HG02973 (cell line): ENCODE results near the gene SLC35B4.

Source experiments
- ATAC-seq: cut with Tn5 transposase; IDR thresholded peaks from one replicate; pipeline ENCODE4 v1.9.1; 2021; ENCODE audit warnings: moderate library complexity; ENCODE audit not compliant: unreplicated experiment

Gene SLC35B4, protein sequence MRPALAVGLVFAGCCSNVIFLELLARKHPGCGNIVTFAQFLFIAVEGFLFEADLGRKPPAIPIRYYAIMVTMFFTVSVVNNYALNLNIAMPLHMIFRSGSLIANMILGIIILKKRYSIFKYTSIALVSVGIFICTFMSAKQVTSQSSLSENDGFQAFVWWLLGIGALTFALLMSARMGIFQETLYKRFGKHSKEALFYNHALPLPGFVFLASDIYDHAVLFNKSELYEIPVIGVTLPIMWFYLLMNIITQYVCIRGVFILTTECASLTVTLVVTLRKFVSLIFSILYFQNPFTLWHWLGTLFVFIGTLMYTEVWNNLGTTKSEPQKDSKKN

DNA sequence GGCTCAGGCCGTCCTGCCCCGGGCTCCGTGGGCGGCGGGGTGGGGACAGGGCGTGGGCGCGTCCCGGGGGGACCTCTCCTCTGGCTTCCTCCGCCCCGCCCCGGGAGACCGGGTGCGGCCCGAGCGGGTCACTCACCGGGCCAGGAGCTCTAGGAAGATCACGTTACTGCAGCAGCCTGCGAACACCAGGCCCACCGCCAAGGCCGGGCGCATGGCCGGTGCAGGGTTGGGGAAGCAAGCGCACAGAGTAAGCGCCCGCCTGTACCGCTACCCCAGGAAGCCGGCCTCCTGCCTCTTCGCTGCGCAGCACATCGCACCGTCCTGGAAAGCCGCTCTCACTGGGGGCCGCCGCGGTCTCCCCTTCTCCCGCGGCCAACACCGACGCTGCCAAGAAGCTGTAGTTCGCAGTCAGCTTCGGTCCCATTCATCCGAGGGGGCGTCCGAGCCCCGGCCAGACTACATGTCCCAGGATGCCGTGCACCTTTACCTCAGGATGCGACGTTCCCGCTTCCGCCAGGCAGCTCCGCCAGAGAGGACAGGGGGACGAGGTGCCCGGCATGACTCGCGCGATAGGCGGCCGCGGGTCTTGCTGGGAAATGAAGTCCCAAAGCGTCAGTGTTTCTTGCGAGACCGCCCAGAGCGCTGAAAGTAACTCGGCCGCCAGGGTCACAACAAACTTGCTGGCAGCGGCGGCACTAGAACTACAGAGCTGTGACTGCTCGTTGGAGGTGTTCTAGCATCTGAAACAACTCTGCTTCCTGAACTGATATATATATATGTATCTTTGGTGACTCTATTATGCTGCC is at the start of gene SLC35B4:
TSS of gene SLC35B4 (minus strand) at position 392 of the 806 bp plus-strand sequence. CDS start at position 213, 179 bp downstream.
- ATAC-seq: peak; percentile 99

DNA sequence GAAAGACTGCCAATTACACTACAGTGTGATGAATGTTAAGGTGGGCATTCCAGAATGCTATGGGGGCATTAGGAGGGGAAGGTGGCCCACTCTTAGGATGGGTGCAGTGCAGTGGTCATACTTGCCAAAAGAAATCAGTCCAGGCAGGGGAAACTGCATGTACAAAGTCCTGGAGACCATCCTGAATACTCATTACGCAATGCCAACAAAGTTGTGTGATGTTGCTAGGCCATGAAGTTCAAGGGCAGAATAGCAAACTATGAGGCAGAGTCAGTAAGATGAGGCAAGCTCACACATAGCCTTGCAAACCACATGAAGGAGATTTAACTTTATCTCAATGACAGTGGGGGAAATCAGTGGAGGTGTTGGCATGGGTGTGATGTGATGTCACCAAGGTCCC is 49.8 kb upstream of the SLC35B4 start:
- no peak for ATAC-seq

DNA sequence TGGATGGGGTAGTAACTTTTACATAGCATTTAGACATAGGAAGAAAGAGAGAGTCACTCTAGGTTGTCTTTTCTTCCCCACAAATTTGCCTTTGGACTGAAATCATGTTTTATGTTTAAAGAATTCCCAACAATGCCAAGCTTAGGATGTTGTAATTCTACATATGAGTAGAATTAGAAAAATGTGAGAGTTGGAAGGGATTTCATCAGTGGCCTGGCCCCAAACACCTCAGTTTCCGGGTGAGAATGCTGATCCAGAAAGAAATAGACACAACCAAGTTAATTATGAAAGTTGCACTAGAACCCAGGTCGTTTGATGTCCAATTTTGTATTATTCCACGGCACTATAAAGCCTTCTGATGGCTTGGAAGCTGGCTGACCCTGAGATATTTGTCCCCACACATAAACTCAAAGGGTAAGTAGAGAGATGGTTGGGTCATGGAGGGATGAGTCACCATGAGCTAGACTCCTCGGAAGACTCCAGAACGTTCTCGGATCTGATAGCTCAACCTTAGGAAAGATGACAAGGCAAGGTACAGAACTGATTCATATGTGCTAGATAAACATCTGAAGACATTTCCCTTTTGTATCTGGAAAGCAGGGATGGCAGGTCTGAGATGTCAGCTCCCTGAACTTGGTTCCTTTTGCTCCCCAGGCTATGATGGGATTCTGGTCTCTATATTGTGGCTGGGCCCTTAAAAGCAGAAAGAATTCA is 48.8 kb upstream of the SLC35B4 start:
- ATAC-seq: no peak

DNA sequence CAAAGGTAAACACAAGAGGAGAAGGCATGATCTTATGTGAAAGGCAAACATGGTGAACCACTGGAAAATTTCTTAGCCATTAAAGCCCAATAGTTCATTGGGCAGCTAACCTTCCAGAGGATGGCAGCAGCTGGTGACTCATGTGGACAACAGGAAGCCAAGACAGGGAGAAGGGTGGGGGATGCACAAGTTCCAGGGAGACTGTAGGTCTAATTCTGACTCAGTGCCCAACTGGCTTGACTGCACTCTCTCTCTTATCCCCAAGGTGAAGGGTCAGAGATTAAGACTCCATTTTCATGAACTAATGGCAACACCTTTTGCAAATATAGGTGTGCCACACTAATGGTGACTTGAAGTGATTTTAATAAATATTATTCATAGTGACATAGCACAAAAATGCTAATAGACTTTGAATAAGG is 47.9 kb upstream of the SLC35B4 start:
- ATAC-seq: no peak

DNA sequence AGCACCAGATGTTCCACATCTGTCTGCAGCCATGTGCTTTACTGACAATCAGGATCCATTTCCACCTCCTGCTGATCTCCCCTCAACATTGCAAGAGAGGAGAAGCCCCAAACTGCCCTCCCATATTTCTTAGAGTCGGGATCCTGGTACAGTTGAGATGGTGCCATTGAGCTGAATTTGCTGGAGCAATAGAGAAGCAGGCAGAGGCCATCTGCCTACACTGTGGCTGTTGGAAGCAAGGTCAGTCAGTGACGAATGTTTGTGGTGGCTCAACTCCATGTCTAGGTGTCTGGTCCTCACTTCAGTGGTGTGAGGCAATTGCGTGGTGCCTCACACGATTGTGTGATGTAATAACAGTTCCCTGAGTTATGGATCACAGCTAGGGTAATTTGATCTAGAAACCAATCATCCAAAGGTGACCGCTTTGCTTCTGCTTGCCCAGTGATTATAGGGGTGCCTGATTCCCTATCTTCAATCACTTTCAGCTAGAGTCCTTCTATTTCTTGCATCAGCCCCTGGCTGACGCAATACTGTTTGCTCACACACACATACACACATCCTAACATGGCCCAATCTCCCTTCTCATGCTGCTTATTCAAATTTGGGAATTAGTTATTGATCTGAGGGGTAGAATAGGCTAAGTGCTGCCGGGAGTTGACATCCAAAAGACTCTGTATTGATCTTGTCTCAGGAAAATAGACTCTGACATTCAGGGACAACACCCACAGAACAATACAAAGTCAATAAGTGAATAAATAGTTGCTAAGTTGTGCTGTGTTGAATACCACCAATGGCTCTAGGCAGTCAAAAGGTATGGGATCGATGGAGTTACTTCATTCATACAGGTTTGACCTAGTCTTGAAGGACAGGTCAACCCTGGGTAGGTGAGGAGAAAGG is 46.1 kb upstream of the SLC35B4 start:
- no peak for ATAC-seq

DNA sequence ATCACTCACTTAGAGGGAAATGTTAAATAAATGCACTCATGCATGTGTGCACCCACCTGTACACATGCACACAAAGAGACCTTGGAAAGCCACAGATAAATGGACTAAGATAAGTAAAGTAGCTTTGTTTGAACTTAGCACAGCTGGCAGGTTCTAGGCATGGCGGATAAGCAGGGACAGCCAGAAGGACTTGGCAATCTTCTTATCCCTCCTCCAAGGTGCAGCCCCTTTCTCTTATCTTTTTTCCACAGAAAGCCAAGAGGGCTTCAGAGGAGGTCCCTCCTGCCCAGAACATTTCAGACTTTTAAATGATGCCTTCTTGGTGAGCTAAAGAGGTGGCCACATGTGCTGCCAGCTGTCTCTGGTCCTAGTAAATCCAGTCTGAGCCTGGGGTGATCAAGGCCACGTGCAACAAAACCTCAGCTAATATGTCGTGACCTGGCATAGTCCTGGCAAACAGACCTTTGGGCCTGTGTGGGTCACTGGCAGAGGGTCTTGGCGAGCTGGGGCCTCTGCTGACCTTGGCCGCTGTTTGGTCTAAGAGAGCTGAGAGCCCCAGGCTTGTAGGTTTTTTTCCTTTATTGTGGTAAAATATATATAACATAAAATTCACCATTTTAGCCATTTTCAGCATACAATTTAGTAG is 43.2 kb upstream of the SLC35B4 start:
- no peak for ATAC-seq

DNA sequence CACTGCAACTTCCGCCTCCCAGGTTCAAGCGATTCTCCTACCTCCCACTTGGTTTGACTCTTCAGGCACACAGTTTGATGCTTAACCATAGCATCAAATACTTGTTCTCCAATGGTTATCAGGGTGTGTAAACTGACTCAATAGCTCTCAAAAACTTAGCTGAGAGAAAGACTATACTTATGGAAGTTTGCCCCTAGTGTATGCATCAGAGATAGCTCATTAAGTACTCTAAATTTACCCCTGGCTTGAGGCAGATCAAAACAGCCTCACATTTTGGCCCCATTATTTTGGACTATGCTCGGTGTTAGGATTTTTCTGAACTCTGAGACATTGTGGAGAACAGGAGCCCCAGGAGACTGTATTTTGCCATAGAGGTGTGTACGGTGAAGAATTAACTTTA is 40.8 kb upstream of the SLC35B4 start:
- ATAC-seq: no peak

DNA sequence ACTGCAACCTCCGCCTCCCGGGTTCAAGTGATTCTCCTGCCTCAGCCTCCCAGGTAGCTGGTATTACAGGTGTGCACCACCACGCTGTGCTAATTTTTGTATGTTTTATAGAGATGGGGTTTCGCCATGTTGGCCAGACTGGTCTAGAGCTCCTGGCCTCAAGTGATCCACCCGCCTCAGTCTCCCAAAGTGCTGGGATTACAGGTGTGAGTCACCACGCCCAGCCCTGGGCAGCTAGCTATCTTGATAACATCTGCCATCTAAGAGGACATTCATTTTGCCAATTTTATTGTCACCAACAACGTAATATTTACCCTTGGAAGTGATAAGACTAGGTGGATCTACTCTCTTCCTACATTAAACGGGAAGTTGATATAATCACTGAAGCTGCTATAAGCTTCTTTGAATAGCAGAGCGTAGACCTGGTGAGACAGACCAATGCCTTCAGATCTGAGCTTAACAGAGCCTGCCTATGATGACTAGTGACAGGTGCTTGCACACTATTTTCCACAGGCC is 39.7 kb upstream of the SLC35B4 start:
- ATAC-seq: no peak

DNA sequence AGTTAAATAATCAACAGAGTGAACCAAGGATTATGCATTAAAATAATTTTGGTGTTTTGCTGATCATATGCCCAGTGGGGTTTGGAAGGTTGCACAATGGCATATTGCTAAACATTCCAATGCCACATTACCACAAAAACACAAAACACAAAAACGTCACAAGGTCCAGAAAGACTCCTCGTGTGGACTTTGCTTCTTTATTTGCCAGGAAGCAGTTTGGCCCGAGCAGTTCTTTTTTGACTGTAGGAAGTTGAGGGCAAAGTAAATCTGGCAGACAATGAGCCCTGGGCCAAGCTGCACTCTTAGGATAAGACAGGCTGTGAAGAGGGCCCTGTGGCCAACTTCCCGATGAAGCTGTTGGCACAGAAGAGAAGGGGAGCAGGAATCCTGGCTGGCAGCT is 39.2 kb upstream of the SLC35B4 start:
- ATAC-seq: no peak

DNA sequence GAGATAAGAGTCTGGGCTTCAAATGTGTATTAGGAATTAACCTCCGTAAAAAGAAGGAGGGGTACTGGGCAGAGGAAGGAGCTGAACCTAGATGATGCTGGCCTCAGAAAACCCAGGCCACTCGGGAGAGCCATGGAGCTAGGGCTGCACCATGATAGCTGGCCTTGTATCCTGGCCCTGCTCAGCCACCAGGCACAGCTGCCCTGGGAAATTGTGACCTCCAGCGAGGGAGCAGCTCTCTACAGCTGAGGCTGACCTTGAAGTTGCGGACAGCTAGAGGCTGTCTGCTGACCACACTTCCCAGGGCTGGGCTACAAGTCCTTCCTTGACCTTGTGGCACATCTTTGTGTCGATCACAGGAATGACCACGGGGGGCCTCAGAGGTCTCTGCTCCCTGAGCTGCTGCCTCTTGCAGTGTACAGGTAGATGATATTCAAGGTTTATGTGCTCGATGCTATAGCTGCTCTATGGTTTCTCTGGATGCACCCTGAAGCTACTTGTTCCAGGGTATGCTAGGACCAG is 38.3 kb upstream of the SLC35B4 start:
- ATAC-seq: no peak

DNA sequence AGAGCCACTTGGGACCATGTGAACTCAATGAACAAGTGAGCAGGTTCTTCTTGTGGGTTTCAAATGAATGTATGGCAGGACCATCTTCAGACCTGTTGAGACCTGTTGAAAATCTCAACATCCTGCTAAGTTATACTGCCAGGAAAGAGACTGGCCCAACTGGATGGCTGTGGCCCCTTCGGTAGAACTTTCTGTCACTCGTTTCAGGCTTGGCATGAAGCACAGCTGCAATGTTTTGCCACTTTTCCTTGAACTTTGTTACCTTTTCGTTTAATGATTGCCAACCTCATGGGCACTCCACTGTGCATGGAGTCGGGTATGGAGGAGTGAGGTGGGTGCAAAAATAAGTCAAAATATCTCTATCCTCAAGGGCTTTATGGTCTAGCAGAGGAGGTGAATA is 36.7 kb upstream of the SLC35B4 start:
- no peak for ATAC-seq

DNA sequence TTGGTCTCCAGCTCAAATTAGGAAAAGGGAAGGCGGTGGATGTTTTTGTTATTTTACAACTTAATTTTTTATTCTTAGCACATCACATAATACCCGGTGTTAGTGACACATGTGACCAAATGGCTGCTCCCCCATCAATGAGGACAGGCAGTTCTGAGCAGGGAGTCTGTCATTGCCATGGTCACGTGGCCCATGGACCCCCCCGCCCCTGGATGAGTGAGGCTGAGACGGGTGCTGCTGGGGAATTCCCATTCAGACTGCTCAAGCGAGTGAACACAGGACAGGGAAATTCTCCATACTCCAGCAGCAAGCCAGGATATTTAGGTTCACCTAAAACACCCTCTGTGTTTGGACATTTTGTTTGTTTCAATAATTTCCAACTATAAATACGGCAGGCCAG is 34.7 kb upstream of the SLC35B4 start:
- no peak for ATAC-seq

DNA sequence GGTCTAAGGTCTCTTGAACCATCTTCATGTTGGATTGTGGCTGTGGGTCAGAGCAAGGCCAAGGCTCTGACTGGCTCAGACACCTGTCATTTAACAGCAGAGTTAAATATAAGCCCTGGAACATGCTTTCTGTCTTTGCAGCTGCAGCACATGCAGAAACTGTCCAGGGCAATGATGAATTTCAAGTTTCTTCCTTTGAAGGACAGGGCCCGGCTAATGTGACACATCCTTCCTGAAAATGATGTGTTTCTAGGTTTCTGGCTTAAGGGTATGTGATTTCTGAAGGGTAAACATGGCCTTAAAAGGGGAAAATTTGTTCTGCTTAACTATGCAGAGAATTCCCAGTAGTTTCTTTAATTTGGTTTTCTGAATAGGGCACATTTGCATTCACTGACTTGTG is 34.0 kb upstream of the SLC35B4 start:
- no peak for ATAC-seq

DNA sequence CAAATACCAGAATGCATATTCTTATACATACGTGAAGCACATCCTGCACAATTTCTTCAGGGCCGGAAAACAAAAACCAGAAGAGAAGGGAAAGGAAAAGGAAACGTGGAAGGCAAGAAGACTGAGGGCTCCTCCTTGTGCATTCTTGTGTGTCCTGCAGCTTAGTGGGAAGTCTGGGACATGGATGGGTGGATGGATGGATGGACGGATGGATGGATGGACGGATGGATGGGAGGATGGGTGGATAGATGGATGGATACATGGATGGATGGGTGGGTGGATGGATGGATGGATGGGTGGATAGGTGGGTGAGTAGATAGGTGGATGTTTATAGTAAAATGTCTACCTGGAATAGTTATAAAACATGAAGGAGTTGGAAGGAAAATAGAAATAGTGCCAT is 30.8 kb upstream of the SLC35B4 start:
- ATAC-seq: no peak

DNA sequence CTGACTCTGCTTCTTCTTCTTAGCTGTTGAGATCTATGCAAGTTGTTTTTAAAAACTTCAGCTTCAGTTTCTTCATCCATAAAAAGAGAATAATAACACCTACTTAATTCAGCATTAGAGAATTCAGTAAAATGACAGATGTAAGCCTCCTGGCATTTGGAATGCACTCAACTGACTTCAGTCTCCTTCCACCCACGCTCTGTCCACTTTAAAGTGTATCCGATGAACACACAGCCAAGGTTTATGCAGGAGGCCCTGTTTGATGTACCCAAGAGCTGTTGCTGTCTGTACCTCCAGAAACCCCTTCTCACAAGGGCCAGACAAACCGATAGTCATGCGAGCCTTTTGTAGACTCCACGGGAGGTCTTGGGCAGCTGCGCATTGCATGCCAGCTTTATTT is 27.1 kb upstream of the SLC35B4 start:
- ATAC-seq: no peak

DNA sequence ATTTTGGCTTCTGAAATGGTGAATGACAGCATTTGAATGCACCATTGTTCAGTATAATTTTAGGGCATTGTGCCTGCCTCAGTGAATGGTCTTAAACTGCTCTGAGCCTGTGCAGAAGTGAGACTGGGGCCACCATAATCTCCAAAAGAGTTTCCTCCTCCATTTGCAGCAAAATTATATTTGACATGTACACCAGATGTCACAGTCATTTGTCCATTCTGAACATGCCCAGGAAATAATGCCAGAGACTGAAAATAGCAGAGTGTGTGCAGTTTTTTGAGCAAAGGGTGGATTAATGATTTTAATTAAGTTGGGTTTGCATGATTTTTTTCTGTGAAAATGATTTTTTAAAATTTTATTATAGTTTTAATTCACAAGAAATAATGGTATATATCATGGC is 26.4 kb upstream of the SLC35B4 start:
- no peak for ATAC-seq

DNA sequence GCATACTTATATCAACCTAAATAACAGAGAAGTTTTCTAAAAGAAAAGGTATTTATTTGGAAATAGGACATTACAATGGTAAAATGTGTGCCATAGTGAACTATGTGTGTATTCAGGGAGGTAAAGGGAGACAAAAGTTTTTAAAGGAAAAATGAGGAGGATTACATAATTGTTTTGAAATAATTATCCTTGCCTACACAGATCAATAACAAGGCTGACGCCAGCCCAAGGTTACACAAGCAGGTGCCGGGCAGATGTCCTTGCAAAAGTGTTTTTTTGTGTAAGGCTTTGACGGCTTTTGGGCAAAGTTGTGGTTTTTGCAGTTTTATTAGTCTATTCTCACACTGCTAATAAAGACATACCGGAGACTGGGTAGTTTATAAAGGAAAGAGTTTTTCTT is 22.7 kb upstream of the SLC35B4 start:
- no peak for ATAC-seq

DNA sequence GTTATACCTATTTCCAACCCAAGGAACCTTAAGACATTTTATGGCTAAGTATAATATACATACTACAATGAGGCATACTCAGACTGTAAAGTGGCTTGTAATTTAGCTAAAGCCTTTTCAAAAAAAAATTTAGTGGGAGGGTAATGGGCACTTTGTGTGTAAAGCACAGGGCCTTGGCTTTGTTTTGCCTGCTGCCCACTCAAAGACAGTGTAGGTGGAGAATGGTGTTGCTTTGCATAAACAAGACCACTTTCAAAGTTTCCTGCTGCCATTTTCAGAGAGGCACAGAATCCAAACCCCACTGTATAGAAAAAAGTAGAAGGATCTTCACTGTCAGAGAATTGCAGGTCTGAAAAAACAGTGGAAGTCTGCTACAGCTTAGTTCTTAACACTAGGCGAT is 21.2 kb upstream of the SLC35B4 start:
- ATAC-seq: no peak

DNA sequence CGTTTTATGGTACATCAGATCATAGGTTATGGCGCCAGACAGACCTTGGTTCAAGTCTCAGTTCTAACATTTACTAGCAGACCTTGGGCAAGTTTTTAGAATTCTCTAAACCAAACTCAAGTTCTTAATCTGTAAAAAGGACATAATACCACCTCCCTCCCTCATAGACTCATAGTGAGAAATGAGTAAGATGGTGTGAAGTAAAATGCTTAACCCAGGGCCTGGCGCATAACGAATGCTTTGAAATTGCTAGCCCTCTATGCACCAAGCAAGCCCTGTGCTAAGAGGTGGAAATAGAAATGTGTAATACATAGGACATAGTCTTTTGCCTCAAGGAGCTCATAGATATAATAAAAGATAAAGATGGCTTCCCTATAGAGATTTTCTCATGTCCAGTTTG is 17.7 kb upstream of the SLC35B4 start:
- no peak for ATAC-seq

DNA sequence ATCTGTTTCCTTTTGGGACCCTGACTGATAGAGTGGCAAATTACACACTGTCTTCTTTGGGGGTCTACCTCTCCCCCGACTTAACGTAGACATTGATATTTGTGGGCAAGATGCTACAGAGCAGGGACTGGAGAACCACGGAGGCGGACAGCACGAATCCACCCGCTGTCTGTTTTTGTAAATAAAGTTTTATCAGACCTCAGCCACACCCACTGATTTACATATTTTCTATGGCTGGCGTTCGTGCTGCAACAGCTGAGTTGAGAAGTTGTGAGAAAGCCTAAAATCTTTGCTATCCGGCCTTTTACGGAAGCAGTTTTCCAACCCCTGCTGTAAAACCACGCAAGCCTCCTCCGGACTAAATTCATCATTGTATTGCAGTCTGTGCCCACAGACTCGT is 17.2 kb upstream of the SLC35B4 start:
- ATAC-seq: no peak
